Small intestine (tissue), 7 donors: ENCODE results near the gene EMCN. TPM values are rescaled to one million over a fixed set of nuclear protein-coding genes. Genes with fewer than 3 reads are reported as not detected.

Experiments
- DNase-seq, 2 donors: peaks; one replicate each; pipeline versions ENCODE4 v3.0.0 to v3.0.0-alpha.2; 2013
- FAIRE-seq: peaks from 2 replicates; lab custom pipeline; 2012; peaks lifted over from hg19 to GRCh38; lab: Jason Lieb, UNC
- H3K27ac ChIP-seq, 3 donors: one replicate each; pipeline ENCODE4 v1.5.1; 2013; ENCODE audit warnings: low read length in 2 of 3, mild to moderate bottlenecking in 2 of 3, control low read depth in 1 of 3, inconsistent platforms in 1 of 3, low read depth in 1 of 3, moderate library complexity in 1 of 3
- H3K27me3 ChIP-seq, 3 donors: one replicate each; pipeline ENCODE4 v1.6.1; 2013; ENCODE audit warnings: low read length in 3 of 3, inconsistent platforms in 1 of 3; ENCODE audit not compliant: control insufficient read depth in 3 of 3, insufficient read depth in 3 of 3
- H3K36me3 ChIP-seq, 3 donors: one replicate each; pipeline ENCODE4 v1.6.1; 2013; ENCODE audit warnings: low read length in 3 of 3, inconsistent platforms in 1 of 3, low read depth in 1 of 3, mild to moderate bottlenecking in 1 of 3, moderate library complexity in 1 of 3; ENCODE audit not compliant: control insufficient read depth in 3 of 3, insufficient read depth in 2 of 3
- H3K4me1 ChIP-seq, 3 donors: one replicate each; pipeline ENCODE4 v1.6.1; 2013; ENCODE audit warnings: low read length in 2 of 3, inconsistent platforms in 1 of 3, low read depth in 1 of 3, mild to moderate bottlenecking in 1 of 3, moderate library complexity in 1 of 3; ENCODE audit not compliant: control insufficient read depth in 3 of 3, insufficient read depth in 2 of 3
- H3K4me3 ChIP-seq, 3 donors: one replicate each; pipeline ENCODE4 v1.5.1; 2013; ENCODE audit warnings: low read length in 3 of 3, control low read depth in 1 of 3, inconsistent platforms in 1 of 3, low read depth in 1 of 3, mild to moderate bottlenecking in 1 of 3, moderate library complexity in 1 of 3
- H3K9me3 ChIP-seq, 2 donors: one replicate each; pipeline ENCODE4 v1.6.1; 2013; ENCODE audit warnings: low read depth in 1 of 2, low read length in 1 of 2; ENCODE audit not compliant: control insufficient read depth in 2 of 2, insufficient read depth in 1 of 2
- polyA plus RNA-seq, 4 donors: library from polyadenylated mRNA; stranded (reverse) in 3 of 4; unstranded in 1 of 4; fragments of 200-250 nt in 3 of 4; fragments of 120-200 nt in 1 of 4; gene quantifications; one replicate each; pipeline versions ENCODE4 v1.2.1 to v1.2.3, GENCODE V29; 2013
- donor health status: healthy with polysubstance abuse.
- donor health status: control.
- donor health status: control.
- donor health status: Bipolar disorder and iron deficiency.
- donor health status: healthy.

EMCN gene
- polyA plus RNA-seq, 4 donors, result 0.22 to 7.0 (median 3.2) TPM

DNA sequence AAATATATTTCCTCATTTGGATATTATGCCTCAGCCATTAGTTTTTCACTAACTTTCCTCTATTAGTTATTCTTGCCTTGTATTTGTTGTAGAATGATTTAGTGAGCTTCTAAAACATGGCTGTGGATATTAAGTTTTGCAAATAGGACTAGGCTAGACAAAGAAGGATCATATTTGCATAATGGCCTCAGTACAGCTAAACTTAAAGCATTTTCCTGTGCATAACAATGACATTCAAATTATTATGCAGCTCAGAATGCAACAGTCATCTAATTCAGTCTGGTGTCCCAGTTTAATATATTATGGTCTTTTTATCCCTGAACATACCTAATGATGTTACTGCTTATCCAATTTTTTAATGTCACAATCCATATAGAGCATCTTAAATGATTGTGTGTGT lies 172.2 kb downstream of the EMCN start:
- Histone ChIP-seq H3K9me3 (no peaks in the 10 kb centered on the region), H3K4me1 (no peaks in the 10 kb centered on the region), H3K27me3 (no peaks in the 10 kb centered on the region), H3K27ac (no peak overlapping the region), H3K36me3 (no peaks in the 10 kb centered on the region), H3K4me3 (no peak overlapping the region)
- DNase-seq (no peak), FAIRE-seq (no peak)
